ENCODE measurements around the gene TMEM19. TPM values are rescaled to one million over a fixed set of nuclear protein-coding genes. Genes with fewer than 3 reads are reported as not detected.

The TMEM19 gene
- total RNA-seq, 1 donor from 2014 or later = 13.7 TPM

GRCh38 chr12:71671311-71671710 is 14.6 kb upstream of the TMEM19 start:
- no peaks in the 10 kb centered on the region for H3K27me3 Mint-ChIP-seq (ENCODE audit: unreplicated experiment)
- H3K4me3 Mint-ChIP-seq (ENCODE audit: unreplicated experiment) = no peak overlapping the region
- H3K36me3 Mint-ChIP-seq (ENCODE audit: unreplicated experiment) = no peaks in the 10 kb centered on the region
- H3K27ac Mint-ChIP-seq (ENCODE audit: unreplicated experiment) = no peak overlapping the region
- no peak for TF ChIP-seq CTCF (IDR thresholded peaks at IDR 0.05; ENCODE audit: partially characterized antibody, unreplicated experiment)
- peaks cover 6% of the 10 kb centered on the region for H3K4me1 Mint-ChIP-seq (ENCODE audit: low read depth, unreplicated experiment)
- peaks cover 2% of the 10 kb centered on the region for H3K9me3 Mint-ChIP-seq (ENCODE audit: unreplicated experiment)
- no peak for DNase-seq

DNA sequence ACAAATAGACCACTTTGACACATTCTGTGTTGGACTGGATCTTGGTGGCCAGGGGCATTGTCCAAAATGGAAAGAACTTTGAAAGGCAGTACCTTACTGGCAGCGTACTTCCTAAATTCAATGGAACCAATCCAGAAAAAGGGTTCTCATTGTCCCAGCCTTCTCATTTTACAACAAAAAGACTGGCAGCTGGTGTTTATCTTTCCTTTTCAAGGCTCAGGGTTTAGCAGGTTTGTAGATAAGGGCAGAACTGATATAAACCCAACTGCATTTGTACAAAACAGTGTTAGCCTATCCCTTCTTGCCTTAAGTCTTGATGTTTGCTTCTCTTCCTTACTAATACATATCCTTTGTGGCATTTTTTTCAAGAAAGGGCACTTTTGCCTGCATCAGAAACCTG is 14.1 kb upstream of the TMEM19 start:
- Mint-ChIP-seq H3K4me3 (ENCODE audit: unreplicated experiment) (no peak overlapping the region), H3K36me3 (ENCODE audit: unreplicated experiment) (no peaks in the 10 kb centered on the region), H3K27ac (ENCODE audit: unreplicated experiment) (peak overlapping the region; percentile 23), H3K27me3 (ENCODE audit: unreplicated experiment) (no peaks in the 10 kb centered on the region), H3K9me3 (ENCODE audit: unreplicated experiment) (peaks cover 2% of the 10 kb centered on the region), H3K4me1 (ENCODE audit: low read depth, unreplicated experiment) (peaks cover 6% of the 10 kb centered on the region)
- DNase-seq = no peak
- TF ChIP-seq CTCF (IDR thresholded peaks at IDR 0.05; ENCODE audit: partially characterized antibody, unreplicated experiment) = no peak

DNA sequence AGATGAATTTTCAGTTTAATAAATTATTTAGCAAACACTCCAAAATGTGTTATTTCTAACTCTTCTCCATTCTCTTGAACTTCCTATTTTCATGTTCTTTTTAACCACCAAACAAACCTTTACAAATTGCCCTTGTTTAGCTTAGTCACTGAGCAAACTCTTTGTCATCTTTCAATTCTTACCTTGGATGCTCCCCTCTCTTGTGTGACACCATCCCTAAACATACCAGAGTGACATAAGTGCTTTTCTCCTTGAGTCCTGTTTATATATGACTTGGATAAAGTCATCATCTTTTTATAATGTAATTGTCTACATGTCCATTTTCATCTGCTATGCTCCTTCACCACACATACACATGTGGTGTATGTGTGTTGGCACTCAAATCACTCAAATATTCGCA is 3.4 kb upstream of the TMEM19 start:
- H3K9me3 Mint-ChIP-seq (ENCODE audit: unreplicated experiment) = no peaks in the 10 kb centered on the region
- no peaks in the 10 kb centered on the region for H3K36me3 Mint-ChIP-seq (ENCODE audit: unreplicated experiment)
- no peak overlapping the region for H3K4me3 Mint-ChIP-seq (ENCODE audit: unreplicated experiment)
- no peak for TF ChIP-seq CTCF (IDR thresholded peaks at IDR 0.05; ENCODE audit: partially characterized antibody, unreplicated experiment)
- DNase-seq = no peak
- no peaks in the 10 kb centered on the region for H3K4me1 Mint-ChIP-seq (ENCODE audit: low read depth, unreplicated experiment)
- H3K27me3 Mint-ChIP-seq (ENCODE audit: unreplicated experiment) = no peaks in the 10 kb centered on the region
- no peak overlapping the region for H3K27ac Mint-ChIP-seq (ENCODE audit: unreplicated experiment)

- no peak for TF ChIP-seq CTCF (IDR thresholded peaks at IDR 0.05; ENCODE audit: partially characterized antibody, unreplicated experiment)
- Mint-ChIP-seq H3K27me3 (ENCODE audit: unreplicated experiment) (no peaks in the 10 kb centered on the region), H3K4me3 (ENCODE audit: unreplicated experiment) (no peak overlapping the region), H3K4me1 (ENCODE audit: low read depth, unreplicated experiment) (peaks cover 6% of the 10 kb centered on the region), H3K36me3 (ENCODE audit: unreplicated experiment) (no peaks in the 10 kb centered on the region), H3K9me3 (ENCODE audit: unreplicated experiment) (no peaks in the 10 kb centered on the region), H3K27ac (ENCODE audit: unreplicated experiment) (no peak overlapping the region)
- DNase-seq = no peak
Observed at GRCh38 chr12:71683633-71684032, 2.2 kb upstream of the TMEM19 start.

DNA sequence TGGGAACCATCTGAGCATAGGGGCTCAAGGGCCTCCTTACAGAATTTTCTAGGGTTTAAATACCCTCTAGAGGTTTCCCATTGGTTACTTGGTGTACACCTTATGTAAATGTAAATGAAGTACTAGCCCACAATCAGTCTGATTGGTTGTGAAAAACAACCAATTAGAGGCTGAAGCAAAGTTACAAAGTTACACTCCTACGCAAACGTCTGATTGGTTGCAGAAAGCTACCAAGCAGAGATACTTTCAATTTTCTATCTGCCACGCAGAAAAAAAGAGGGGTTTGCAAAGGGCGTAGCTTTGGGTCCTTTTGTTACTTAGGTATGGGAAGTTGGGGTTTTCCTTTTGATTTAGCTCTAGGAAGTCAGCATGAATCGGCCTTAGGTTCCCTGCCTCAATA is 1.8 kb upstream of the TMEM19 start:
- no peak for DNase-seq
- no peak for TF ChIP-seq CTCF (IDR thresholded peaks at IDR 0.05; ENCODE audit: partially characterized antibody, unreplicated experiment)
- no peaks in the 10 kb centered on the region for H3K36me3 Mint-ChIP-seq (ENCODE audit: unreplicated experiment)
- no peak overlapping the region for H3K27ac Mint-ChIP-seq (ENCODE audit: unreplicated experiment)
- H3K4me1 Mint-ChIP-seq (ENCODE audit: low read depth, unreplicated experiment) = peaks cover 6% of the 10 kb centered on the region
- no peaks in the 10 kb centered on the region for H3K27me3 Mint-ChIP-seq (ENCODE audit: unreplicated experiment)
- H3K9me3 Mint-ChIP-seq (ENCODE audit: unreplicated experiment) = no peaks in the 10 kb centered on the region
- H3K4me3 Mint-ChIP-seq (ENCODE audit: unreplicated experiment) = no peak overlapping the region

Data from glutamatergic neuron (in vitro differentiated cells).